Measurements from ENCODE around the gene HAND2. TPM values are rescaled to one million over a fixed set of nuclear protein-coding genes. Genes with fewer than 3 reads are reported as not detected.
A peak's percentile ranks its signal among the peaks of the same experiment; 100 is the strongest.

HAND2 gene
- total and polyA plus RNA-seq, 2 donors: 1.2 to 1.4 TPM

GRCh38 chr4:173499658-173500535, 30.1 kb downstream of the HAND2 start:
- Histone ChIP-seq H3K4me3 (ENCODE audit: low read length in 2 of 2) (peak overlapping the region in 1 of 2 donors; percentile 43), H3K27ac (ENCODE audit: low read depth in 1 of 2, low read length in 1 of 2) (no peak overlapping the region), H3K36me3 (ENCODE audit: control insufficient read depth in 2 of 2, insufficient read depth in 2 of 2, low read length in 1 of 2) (no peaks in the 10 kb centered on the region), H3K4me1 (ENCODE audit: control insufficient read depth in 2 of 2, insufficient read depth in 2 of 2, low read length in 2 of 2) (peaks cover 0 to 15% of the 10 kb centered on the region in 2 donors), H3K9me3 (ENCODE audit: control insufficient read depth in 2 of 2, insufficient read depth in 1 of 2, low read length in 1 of 2) (peaks cover 11 to 31% of the 10 kb centered on the region in 2 donors), H3K27me3 (ENCODE audit: control insufficient read depth in 2 of 2, insufficient read depth in 1 of 2, low read length in 1 of 2) (peaks cover 45 to 96% of the 10 kb centered on the region in 2 donors)
- 30% methylated on average over 38 of the region's 38 CpGs for WGBS
- no peak for DNase-seq (ENCODE audit: low read depth in 6 of 9, low spot score in 9 of 9)

GRCh38 chr4:173498771-173499170, 31.3 kb downstream of the HAND2 start:
- Histone ChIP-seq H3K27me3 (ENCODE audit: control insufficient read depth in 2 of 2, insufficient read depth in 1 of 2, low read length in 1 of 2) (peaks cover 41 to 96% of the 10 kb centered on the region in 2 donors), H3K4me3 (ENCODE audit: low read length in 2 of 2) (no peak overlapping the region), H3K4me1 (ENCODE audit: control insufficient read depth in 2 of 2, insufficient read depth in 2 of 2, low read length in 2 of 2) (peaks cover 0 to 22% of the 10 kb centered on the region in 2 donors), H3K9me3 (ENCODE audit: control insufficient read depth in 2 of 2, insufficient read depth in 1 of 2, low read length in 1 of 2) (peaks cover 11 to 31% of the 10 kb centered on the region in 2 donors), H3K36me3 (ENCODE audit: control insufficient read depth in 2 of 2, insufficient read depth in 2 of 2, low read length in 1 of 2) (no peaks in the 10 kb centered on the region), H3K27ac (ENCODE audit: low read depth in 1 of 2, low read length in 1 of 2) (no peak overlapping the region)
- WGBS: 95% methylated on average over 3 of the region's 3 CpGs
- no peak for DNase-seq (ENCODE audit: low read depth in 6 of 9, low spot score in 9 of 9)

- Histone ChIP-seq H3K4me1 (ENCODE audit: control insufficient read depth in 2 of 2, insufficient read depth in 2 of 2, low read length in 2 of 2) (peaks cover 0 to 23% of the 10 kb centered on the region in 2 donors), H3K27me3 (ENCODE audit: control insufficient read depth in 2 of 2, insufficient read depth in 1 of 2, low read length in 1 of 2) (peaks cover 36 to 92% of the 10 kb centered on the region in 2 donors), H3K4me3 (ENCODE audit: low read length in 2 of 2) (no peak overlapping the region), H3K36me3 (ENCODE audit: control insufficient read depth in 2 of 2, insufficient read depth in 2 of 2, low read length in 1 of 2) (no peaks in the 10 kb centered on the region), H3K9me3 (ENCODE audit: control insufficient read depth in 2 of 2, insufficient read depth in 1 of 2, low read length in 1 of 2) (peaks cover 11 to 27% of the 10 kb centered on the region in 2 donors), H3K27ac (ENCODE audit: low read depth in 1 of 2, low read length in 1 of 2) (no peak overlapping the region)
- whole genome bisulfite sequencing: 86% methylated on average over 1 of the region's 1 CpG
- DNase-seq (ENCODE audit: low read depth in 6 of 9, low spot score in 9 of 9): no peak
These were observed 32.0 kb downstream of the HAND2 start for GRCh38 chr4:173498023-173498422.

- H3K4me3 ChIP-seq (ENCODE audit: low read length in 2 of 2): peak overlapping the region; percentile 16 to 18
- H3K27me3 ChIP-seq (ENCODE audit: control insufficient read depth in 2 of 2, insufficient read depth in 1 of 2, low read length in 1 of 2): peaks cover 18 to 58% of the 10 kb centered on the region in 2 donors
- peaks cover 4 to 8% of the 10 kb centered on the region in 2 donors for H3K4me1 ChIP-seq (ENCODE audit: control insufficient read depth in 2 of 2, insufficient read depth in 2 of 2, low read length in 2 of 2)
- no peaks in the 10 kb centered on the region for H3K36me3 ChIP-seq (ENCODE audit: control insufficient read depth in 2 of 2, insufficient read depth in 2 of 2, low read length in 1 of 2)
- H3K9me3 ChIP-seq (ENCODE audit: control insufficient read depth in 2 of 2, insufficient read depth in 1 of 2, low read length in 1 of 2): no peaks in the 10 kb centered on the region
- H3K27ac ChIP-seq (ENCODE audit: low read depth in 1 of 2, low read length in 1 of 2): no peak overlapping the region
- 17% methylated on average over 40 of the region's 40 CpGs for WGBS
- peak; percentile 33 to 82 (median 48) for DNase-seq (ENCODE audit: low read depth in 6 of 9, low spot score in 9 of 9)
These were observed 35.7 kb downstream of the HAND2 start for GRCh38 chr4:173494013-173494970.

- Histone ChIP-seq H3K4me1 (ENCODE audit: control insufficient read depth in 2 of 2, insufficient read depth in 2 of 2, low read length in 2 of 2) (peaks cover 4 to 8% of the 10 kb centered on the region in 2 donors), H3K36me3 (ENCODE audit: control insufficient read depth in 2 of 2, insufficient read depth in 2 of 2, low read length in 1 of 2) (no peaks in the 10 kb centered on the region), H3K27me3 (ENCODE audit: control insufficient read depth in 2 of 2, insufficient read depth in 1 of 2, low read length in 1 of 2) (peaks cover 18 to 45% of the 10 kb centered on the region in 2 donors), H3K27ac (ENCODE audit: low read depth in 1 of 2, low read length in 1 of 2) (no peak overlapping the region), H3K4me3 (ENCODE audit: low read length in 2 of 2) (no peak overlapping the region), H3K9me3 (ENCODE audit: control insufficient read depth in 2 of 2, insufficient read depth in 1 of 2, low read length in 1 of 2) (no peaks in the 10 kb centered on the region)
- WGBS: 89% methylated on average over 4 of the region's 4 CpGs
- no peak for DNase-seq (ENCODE audit: low read depth in 6 of 9, low spot score in 9 of 9)
These were observed 37.0 kb downstream of the HAND2 start for GRCh38 chr4:173493041-173493440.

GRCh38 chr4:173492315-173492714, 37.7 kb downstream of the HAND2 start:
- H3K27ac ChIP-seq (ENCODE audit: low read depth in 1 of 2, low read length in 1 of 2): no peak overlapping the region
- peaks cover 4 to 8% of the 10 kb centered on the region in 2 donors for H3K4me1 ChIP-seq (ENCODE audit: control insufficient read depth in 2 of 2, insufficient read depth in 2 of 2, low read length in 2 of 2)
- no peaks in the 10 kb centered on the region for H3K36me3 ChIP-seq (ENCODE audit: control insufficient read depth in 2 of 2, insufficient read depth in 2 of 2, low read length in 1 of 2)
- no peak for DNase-seq (ENCODE audit: low read depth in 6 of 9, low spot score in 9 of 9)
- peaks cover 18 to 38% of the 10 kb centered on the region in 2 donors for H3K27me3 ChIP-seq (ENCODE audit: control insufficient read depth in 2 of 2, insufficient read depth in 1 of 2, low read length in 1 of 2)
- H3K4me3 ChIP-seq (ENCODE audit: low read length in 2 of 2): no peak overlapping the region
- H3K9me3 ChIP-seq (ENCODE audit: control insufficient read depth in 2 of 2, insufficient read depth in 1 of 2, low read length in 1 of 2): no peaks in the 10 kb centered on the region
- 52% methylated on average over 4 of the region's 4 CpGs for WGBS

GRCh38 chr4:173490817-173491528, 39.1 kb downstream of the HAND2 start:
- no peak overlapping the region for H3K27ac ChIP-seq (ENCODE audit: low read depth in 1 of 2, low read length in 1 of 2)
- peaks cover 14 to 26% of the 10 kb centered on the region in 2 donors for H3K27me3 ChIP-seq (ENCODE audit: control insufficient read depth in 2 of 2, insufficient read depth in 1 of 2, low read length in 1 of 2)
- H3K36me3 ChIP-seq (ENCODE audit: control insufficient read depth in 2 of 2, insufficient read depth in 2 of 2, low read length in 1 of 2): no peaks in the 10 kb centered on the region
- no peak for DNase-seq (ENCODE audit: low read depth in 6 of 9, low spot score in 9 of 9)
- H3K9me3 ChIP-seq (ENCODE audit: control insufficient read depth in 2 of 2, insufficient read depth in 1 of 2, low read length in 1 of 2): no peaks in the 10 kb centered on the region
- WGBS: 54% methylated on average over 4 of the region's 4 CpGs
- H3K4me3 ChIP-seq (ENCODE audit: low read length in 2 of 2): no peak overlapping the region
- H3K4me1 ChIP-seq (ENCODE audit: control insufficient read depth in 2 of 2, insufficient read depth in 2 of 2, low read length in 2 of 2): peaks cover 4 to 8% of the 10 kb centered on the region in 2 donors

GRCh38 chr4:173490256-173490655, 39.8 kb downstream of the HAND2 start:
- Histone ChIP-seq H3K27ac (ENCODE audit: low read depth in 1 of 2, low read length in 1 of 2) (no peak overlapping the region), H3K4me3 (ENCODE audit: low read length in 2 of 2) (no peak overlapping the region), H3K36me3 (ENCODE audit: control insufficient read depth in 2 of 2, insufficient read depth in 2 of 2, low read length in 1 of 2) (no peaks in the 10 kb centered on the region), H3K4me1 (ENCODE audit: control insufficient read depth in 2 of 2, insufficient read depth in 2 of 2, low read length in 2 of 2) (peaks cover 4 to 8% of the 10 kb centered on the region in 2 donors), H3K9me3 (ENCODE audit: control insufficient read depth in 2 of 2, insufficient read depth in 1 of 2, low read length in 1 of 2) (no peaks in the 10 kb centered on the region), H3K27me3 (ENCODE audit: control insufficient read depth in 2 of 2, insufficient read depth in 1 of 2, low read length in 1 of 2) (peaks cover 11 to 19% of the 10 kb centered on the region in 2 donors)
- WGBS: 86% methylated on average over 3 of the region's 3 CpGs
- DNase-seq (ENCODE audit: low read depth in 6 of 9, low spot score in 9 of 9): no peak
